ENCODE data around the gene ADGB. TPM values are rescaled to one million over a fixed set of nuclear protein-coding genes. Genes with fewer than 3 reads are reported as not detected.

ADGB gene
- total RNA-seq, 1 experiment from 2014 or later, result not detected

DNA sequence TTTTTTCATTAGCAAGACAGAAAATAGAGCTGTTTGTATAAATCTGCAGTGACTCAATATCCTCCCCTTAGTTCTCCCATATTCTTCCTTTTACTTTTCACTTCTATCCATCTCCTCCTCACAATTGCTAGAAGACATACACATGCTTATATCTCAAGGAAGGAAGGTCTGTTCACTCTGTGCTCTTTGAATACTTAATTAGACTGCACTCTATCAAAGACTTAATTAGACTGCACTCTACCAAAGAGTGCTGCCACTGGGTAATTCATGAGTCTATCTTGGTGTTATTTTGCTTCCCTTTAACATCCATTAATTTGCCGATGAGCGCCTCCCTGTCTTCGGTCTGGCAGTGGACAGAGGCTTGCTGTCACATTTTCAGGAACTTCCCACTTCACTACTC, 241.9 kb downstream of the ADGB start:
- no peaks in the 10 kb centered on the region for H3K27me3 ChIP-seq (ENCODE audit: low read length)
- no peaks in the 10 kb centered on the region for H3K79me2 ChIP-seq (ENCODE audit: low read length)
- H3K4me2 ChIP-seq (ENCODE audit: low read length), result no peak overlapping the region
- no peak overlapping the region for H2AFZ ChIP-seq (ENCODE audit: low read length)
- DNase-seq (no peak), ATAC-seq (no peak)
- H3K9me3 ChIP-seq (ENCODE audit: low read length), result no peaks in the 10 kb centered on the region
- H3K36me3 ChIP-seq (ENCODE audit: low read depth, low read length), result no peaks in the 10 kb centered on the region
- POLR2A ChIA-PET (ENCODE audit: unreplicated experiment), result no interaction called here
- H3K9me2 ChIP-seq (replicated peaks; ENCODE audit: low read length), result no peaks in the 10 kb centered on the region
- no TSS peak for BruUV-seq (replicated peaks)
- no peaks in the 10 kb centered on the region for H3F3A ChIP-seq (ENCODE audit: low read length, unreplicated experiment)
- H3K4me3 ChIP-seq (ENCODE audit: low read length), result no peak overlapping the region
- H3K27ac ChIP-seq (ENCODE audit: low read length), result no peak overlapping the region
- TF ChIP-seq EZH2phosphoT487 (IDR thresholded peaks at IDR 0.05; ENCODE audit: borderline replicate concordance, low read length), result no peak
- no peak for TF ChIP-seq EZH2 (IDR thresholded peaks at IDR 0.05; ENCODE audit: low read length, unreplicated experiment)
- TF ChIP-seq, protein P1, sequence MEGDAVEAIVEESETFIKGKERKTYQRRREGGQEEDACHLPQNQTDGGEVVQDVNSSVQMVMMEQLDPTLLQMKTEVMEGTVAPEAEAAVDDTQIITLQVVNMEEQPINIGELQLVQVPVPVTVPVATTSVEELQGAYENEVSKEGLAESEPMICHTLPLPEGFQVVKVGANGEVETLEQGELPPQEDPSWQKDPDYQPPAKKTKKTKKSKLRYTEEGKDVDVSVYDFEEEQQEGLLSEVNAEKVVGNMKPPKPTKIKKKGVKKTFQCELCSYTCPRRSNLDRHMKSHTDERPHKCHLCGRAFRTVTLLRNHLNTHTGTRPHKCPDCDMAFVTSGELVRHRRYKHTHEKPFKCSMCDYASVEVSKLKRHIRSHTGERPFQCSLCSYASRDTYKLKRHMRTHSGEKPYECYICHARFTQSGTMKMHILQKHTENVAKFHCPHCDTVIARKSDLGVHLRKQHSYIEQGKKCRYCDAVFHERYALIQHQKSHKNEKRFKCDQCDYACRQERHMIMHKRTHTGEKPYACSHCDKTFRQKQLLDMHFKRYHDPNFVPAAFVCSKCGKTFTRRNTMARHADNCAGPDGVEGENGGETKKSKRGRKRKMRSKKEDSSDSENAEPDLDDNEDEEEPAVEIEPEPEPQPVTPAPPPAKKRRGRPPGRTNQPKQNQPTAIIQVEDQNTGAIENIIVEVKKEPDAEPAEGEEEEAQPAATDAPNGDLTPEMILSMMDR (conservative IDR thresholded peaks at IDR 0.05; ENCODE audit: low read depth, low read length), result no peak
- no peak overlapping the region for H3K9ac ChIP-seq (ENCODE audit: low read length)
- intact Hi-C loops (cut with micrococcal nuclease), result no loop called here
- H3K4me1 ChIP-seq (ENCODE audit: insufficient read depth, low read length), result no peaks in the 10 kb centered on the region
- no peaks in the 10 kb centered on the region for H4K20me1 ChIP-seq (ENCODE audit: low read length)
- CTCF ChIA-PET, result no interaction called here

GRCh38 chr6:146847426-146847825, 248.7 kb downstream of the ADGB start:
- no TSS peak for BruUV-seq (replicated peaks)
- Histone ChIP-seq H3K9me2 (replicated peaks; ENCODE audit: low read length) (no peaks in the 10 kb centered on the region), H3F3A (ENCODE audit: low read length, unreplicated experiment) (no peaks in the 10 kb centered on the region)

GRCh38 chr6:146850238-146850896, 251.6 kb downstream of the ADGB start:
- peak; percentile 45 for DNase-seq

More at GRCh38 chr6:146847426-146847825, 248.7 kb downstream of the ADGB start:
- no peaks in the 10 kb centered on the region for H3K79me2 ChIP-seq (ENCODE audit: low read length)
- no peak overlapping the region for H3K27ac ChIP-seq (ENCODE audit: low read length)
- no peak overlapping the region for H2AFZ ChIP-seq (ENCODE audit: low read length)
- ATAC-seq (no peak), DNase-seq (no peak)
- intact Hi-C loops (cut with micrococcal nuclease), result no loop called here
- H3K9me3 ChIP-seq (ENCODE audit: low read length), result no peaks in the 10 kb centered on the region
- no peaks in the 10 kb centered on the region for H3K27me3 ChIP-seq (ENCODE audit: low read length)
- no peak overlapping the region for H3K9ac ChIP-seq (ENCODE audit: low read length)
- H3K4me3 ChIP-seq (ENCODE audit: low read length), result no peak overlapping the region
- ChIA-PET CTCF (no interaction called here), POLR2A (ENCODE audit: unreplicated experiment) (no interaction called here)
- no peak overlapping the region for H3K4me2 ChIP-seq (ENCODE audit: low read length)
- no peaks in the 10 kb centered on the region for H3K36me3 ChIP-seq (ENCODE audit: low read depth, low read length)
- TF ChIP-seq EZH2 (IDR thresholded peaks at IDR 0.05; ENCODE audit: low read length, unreplicated experiment) (no peak), EZH2phosphoT487 (IDR thresholded peaks at IDR 0.05; ENCODE audit: borderline replicate concordance, low read length) (no peak)
- TF ChIP-seq, protein P1 (conservative IDR thresholded peaks at IDR 0.05; ENCODE audit: low read depth, low read length), result no peak
- 0 out of 2 replicates have a peak, but pooled peaks cover 5% of the 10 kb centered on the region for H3K4me1 ChIP-seq (ENCODE audit: insufficient read depth, low read length)
- H4K20me1 ChIP-seq (ENCODE audit: low read length), result no peaks in the 10 kb centered on the region

More at GRCh38 chr6:146850238-146850896, 251.6 kb downstream of the ADGB start:
- intact Hi-C loops (cut with micrococcal nuclease), result no loop called here
- H3K79me2 ChIP-seq (ENCODE audit: low read length), result no peaks in the 10 kb centered on the region
- no peaks in the 10 kb centered on the region for H3K36me3 ChIP-seq (ENCODE audit: low read depth, low read length)
- ATAC-seq, result no peak
- ChIA-PET CTCF (no interaction called here), POLR2A (ENCODE audit: unreplicated experiment) (no interaction called here)
- H3K9me3 ChIP-seq (ENCODE audit: low read length), result no peaks in the 10 kb centered on the region
- no peak overlapping the region for H3K9ac ChIP-seq (ENCODE audit: low read length)
- no peak overlapping the region for H3K4me3 ChIP-seq (ENCODE audit: low read length)
- H3K4me1 ChIP-seq (ENCODE audit: insufficient read depth, low read length), result 0 out of 2 replicates have a peak, but pooled peaks cover 5% of the 10 kb centered on the region
- no peaks in the 10 kb centered on the region for H3K9me2 ChIP-seq (replicated peaks; ENCODE audit: low read length)
- no peak overlapping the region for H2AFZ ChIP-seq (ENCODE audit: low read length)
- no peak overlapping the region for H3K27ac ChIP-seq (ENCODE audit: low read length)
- no TSS peak for BruUV-seq (replicated peaks)
- no peaks in the 10 kb centered on the region for H4K20me1 ChIP-seq (ENCODE audit: low read length)
- no peak overlapping the region for H3K4me2 ChIP-seq (ENCODE audit: low read length)
- no peaks in the 10 kb centered on the region for H3F3A ChIP-seq (ENCODE audit: low read length, unreplicated experiment)
- H3K27me3 ChIP-seq (ENCODE audit: low read length), result no peaks in the 10 kb centered on the region
- TF ChIP-seq EZH2phosphoT487 (IDR thresholded peaks at IDR 0.05; ENCODE audit: borderline replicate concordance, low read length) (no peak), EZH2 (IDR thresholded peaks at IDR 0.05; ENCODE audit: low read length, unreplicated experiment) (no peak)
- TF ChIP-seq, protein P1 (conservative IDR thresholded peaks at IDR 0.05; ENCODE audit: low read depth, low read length), result no peak
